ENCODE data around the gene ZBTB7C.

The ZBTB7C gene

DNA sequence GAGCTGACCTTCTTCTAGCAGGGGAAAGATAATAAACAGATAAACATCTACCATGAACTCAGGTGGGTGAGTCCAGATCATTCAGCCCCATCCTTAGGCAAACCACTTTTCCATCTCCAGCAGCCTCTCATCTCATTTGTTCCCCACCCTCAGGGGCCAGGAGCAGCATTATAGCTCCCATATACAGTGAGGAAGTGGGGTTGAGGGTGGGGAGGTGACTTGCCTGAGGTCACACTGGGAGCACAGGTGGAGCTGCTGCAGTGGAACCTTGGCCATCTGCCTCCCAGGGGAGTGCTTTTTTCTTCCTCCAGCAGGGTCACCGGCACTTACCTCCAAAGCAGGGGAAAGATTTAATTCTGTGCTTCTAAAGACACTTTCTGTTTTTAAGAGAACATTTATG, 266.2 kb downstream of the ZBTB7C start:
- Mint-ChIP-seq H3K27ac (no peak overlapping the region), H3K4me3 (no peak overlapping the region), H3K27me3 (peaks cover 19% of the 10 kb centered on the region), H3K9me3 (ENCODE audit: low read depth) (no peaks in the 10 kb centered on the region), H3K4me1 (ENCODE audit: low read depth) (no peaks in the 10 kb centered on the region), H3K36me3 (no peaks in the 10 kb centered on the region)

DNA sequence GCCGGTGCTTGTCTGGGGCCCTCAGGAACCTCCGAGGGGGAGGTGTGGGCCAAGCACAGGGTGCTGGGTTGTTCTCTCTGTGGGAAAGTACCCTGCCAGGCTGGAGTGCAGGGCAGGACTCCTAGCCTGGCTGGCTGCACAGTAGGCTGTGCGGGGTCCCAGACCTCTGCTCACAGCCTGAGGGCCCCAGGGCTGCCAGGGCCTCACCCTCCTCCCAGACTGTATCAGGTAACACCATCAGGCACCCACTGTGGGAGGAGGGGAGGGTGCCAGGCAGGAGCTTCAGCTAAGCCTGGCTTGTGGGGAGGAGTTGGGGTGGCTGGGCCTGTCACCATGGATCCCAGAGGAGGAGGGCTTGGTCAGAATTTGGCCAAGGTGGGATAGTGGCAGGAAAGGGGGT, 266.8 kb downstream of the ZBTB7C start:
- no peak overlapping the region for H3K4me3 Mint-ChIP-seq

DNA sequence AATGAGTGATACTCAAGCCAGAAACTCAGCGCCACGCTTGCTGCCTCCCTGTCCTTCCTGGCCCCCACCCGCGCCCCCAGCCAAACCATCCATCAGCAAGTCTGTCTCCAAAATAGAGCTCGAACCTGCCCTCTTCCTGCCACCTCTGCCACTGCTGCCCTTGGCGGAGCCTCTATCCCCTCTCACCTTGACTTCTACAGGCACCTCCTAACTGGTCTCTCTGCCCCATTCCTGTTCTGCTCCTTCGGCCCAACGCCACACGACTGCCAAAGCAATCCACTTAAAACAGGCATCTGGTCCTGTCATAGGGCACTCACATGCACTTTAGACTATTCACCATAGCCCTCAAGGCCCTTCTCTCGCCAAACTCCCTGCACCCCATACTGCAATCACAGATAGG, 268.5 kb downstream of the ZBTB7C start:
- no peaks in the 10 kb centered on the region for H3K36me3 Mint-ChIP-seq
- no peak overlapping the region for H3K4me3 Mint-ChIP-seq
- H3K27me3 Mint-ChIP-seq: peaks cover 29% of the 10 kb centered on the region
- H3K27ac Mint-ChIP-seq: no peak overlapping the region
- H3K9me3 Mint-ChIP-seq (ENCODE audit: low read depth): no peaks in the 10 kb centered on the region
- H3K4me1 Mint-ChIP-seq (ENCODE audit: low read depth): peaks cover 9% of the 10 kb centered on the region

More for the DNA sequence above, 266.8 kb downstream of the ZBTB7C start:
- Mint-ChIP-seq H3K27ac (no peak overlapping the region), H3K36me3 (no peaks in the 10 kb centered on the region), H3K27me3 (peaks cover 25% of the 10 kb centered on the region), H3K4me1 (ENCODE audit: low read depth) (peaks cover 5% of the 10 kb centered on the region), H3K9me3 (ENCODE audit: low read depth) (no peaks in the 10 kb centered on the region)

DNA sequence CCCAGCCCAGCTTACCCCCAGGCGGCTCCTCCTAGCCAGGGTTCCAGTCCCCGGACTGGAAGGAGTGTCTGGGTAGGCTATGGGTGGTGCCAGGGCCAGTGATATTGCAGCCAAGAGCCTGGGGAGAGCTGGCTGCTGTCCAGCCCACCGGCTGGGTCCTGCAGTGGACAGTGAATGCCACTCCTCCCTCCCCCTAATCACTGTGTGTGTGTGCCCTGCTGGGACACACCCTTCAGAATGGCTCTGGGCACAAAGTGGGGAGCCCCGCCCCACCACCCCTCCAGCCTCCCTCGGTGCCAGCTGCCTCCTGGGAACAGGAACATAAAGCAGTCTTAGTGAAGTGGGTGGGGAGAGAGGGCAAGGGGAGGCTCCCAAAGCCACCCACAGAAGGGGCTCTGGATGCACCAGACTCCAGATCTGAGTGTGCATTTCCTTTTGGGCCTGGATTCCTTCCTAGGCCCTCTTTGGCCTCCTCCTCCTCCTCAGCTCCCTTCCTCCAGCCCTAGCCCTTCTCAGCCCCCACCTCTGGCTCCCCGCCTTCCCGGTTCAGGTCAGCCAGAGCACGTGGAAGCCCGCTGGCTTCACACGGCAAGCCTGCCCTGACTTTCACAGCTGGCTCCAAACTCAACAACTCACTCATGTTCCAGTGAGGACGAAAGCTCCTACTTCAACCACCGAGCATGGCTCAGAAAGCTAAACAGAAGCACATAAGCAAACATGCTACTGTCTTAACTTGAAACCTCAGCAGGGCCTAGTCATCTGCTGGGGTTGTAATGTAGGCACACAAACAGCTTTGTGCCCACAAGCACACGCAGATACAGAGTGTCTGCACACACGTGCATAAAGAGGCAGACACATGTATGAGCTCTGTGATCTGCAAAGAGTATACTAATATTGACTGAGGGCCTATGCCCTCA, 269.5 kb downstream of the ZBTB7C start:
- Mint-ChIP-seq H3K9me3 (ENCODE audit: low read depth) (no peaks in the 10 kb centered on the region), H3K4me1 (ENCODE audit: low read depth) (peaks cover 11% of the 10 kb centered on the region), H3K27ac (no peak overlapping the region), H3K27me3 (peaks cover 35% of the 10 kb centered on the region), H3K4me3 (no peak overlapping the region), H3K36me3 (no peaks in the 10 kb centered on the region)

DNA sequence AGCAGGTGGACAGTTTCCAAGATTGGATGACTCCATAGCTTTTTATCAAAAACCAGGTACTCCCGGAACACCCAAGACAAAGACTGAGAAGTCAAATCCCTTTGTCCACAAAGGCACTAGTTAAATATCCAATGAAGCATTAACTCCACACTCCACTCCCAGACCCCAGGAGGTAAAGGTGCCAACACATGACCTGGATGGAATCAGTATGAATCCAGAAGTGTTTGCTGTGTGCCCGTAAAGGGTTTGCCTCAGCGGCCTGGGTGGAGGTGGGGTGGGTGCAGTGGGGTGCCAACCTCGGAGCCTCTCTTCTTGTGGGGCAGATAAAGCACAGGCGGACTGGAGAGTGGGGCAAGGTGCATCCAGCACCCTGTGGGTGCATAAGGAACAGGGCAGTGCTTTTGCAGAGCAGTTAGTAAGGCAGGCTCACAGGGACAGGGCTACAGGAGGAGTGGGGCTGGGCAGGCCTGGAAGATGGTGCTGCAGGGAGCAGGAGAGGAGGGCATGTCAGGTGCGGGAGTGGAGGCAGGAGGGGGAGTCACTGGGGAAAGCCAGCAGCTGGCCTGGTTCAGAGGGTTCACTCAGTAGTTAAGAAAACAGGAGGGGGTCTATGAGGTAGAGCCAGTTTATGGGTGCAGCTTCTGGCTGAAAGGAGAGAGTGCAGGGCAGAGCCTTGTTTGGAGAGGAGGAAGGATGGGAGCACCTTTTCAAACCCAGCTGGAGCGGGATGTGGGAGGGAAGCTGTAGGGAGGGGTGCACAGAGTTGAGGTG, 270.3 kb downstream of the ZBTB7C start:
- H3K4me3 Mint-ChIP-seq: no peak overlapping the region
- H3K27me3 Mint-ChIP-seq: peaks cover 35% of the 10 kb centered on the region
- H3K9me3 Mint-ChIP-seq (ENCODE audit: low read depth): no peaks in the 10 kb centered on the region
- H3K36me3 Mint-ChIP-seq: no peaks in the 10 kb centered on the region
- H3K27ac Mint-ChIP-seq: no peak overlapping the region
- H3K4me1 Mint-ChIP-seq (ENCODE audit: low read depth): peaks cover 12% of the 10 kb centered on the region

DNA sequence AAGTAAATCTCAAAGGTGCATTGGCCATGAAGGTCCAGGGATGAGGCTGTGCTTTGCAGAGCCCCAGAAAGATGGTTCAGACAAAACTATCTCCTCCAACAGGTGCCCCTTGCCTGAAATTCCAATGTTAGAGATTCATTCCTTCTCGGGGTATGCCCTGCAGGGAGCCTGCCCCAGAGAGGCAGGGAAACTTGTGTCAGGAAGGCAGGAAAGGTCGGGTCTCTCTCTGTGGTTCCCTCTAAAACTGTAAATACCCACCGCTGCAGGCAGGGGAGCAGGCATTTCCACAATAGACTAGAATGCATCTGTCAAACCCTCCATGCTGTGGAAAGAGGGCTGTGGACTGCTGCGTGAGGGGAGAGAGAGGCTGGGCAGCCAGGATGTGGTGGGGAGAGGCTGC, 271.0 kb downstream of the ZBTB7C start:
- Mint-ChIP-seq H3K4me1 (ENCODE audit: low read depth) (peaks cover 12% of the 10 kb centered on the region), H3K36me3 (no peaks in the 10 kb centered on the region), H3K27me3 (peaks cover 36% of the 10 kb centered on the region), H3K4me3 (no peak overlapping the region), H3K27ac (no peak overlapping the region), H3K9me3 (ENCODE audit: low read depth) (no peaks in the 10 kb centered on the region)

DNA sequence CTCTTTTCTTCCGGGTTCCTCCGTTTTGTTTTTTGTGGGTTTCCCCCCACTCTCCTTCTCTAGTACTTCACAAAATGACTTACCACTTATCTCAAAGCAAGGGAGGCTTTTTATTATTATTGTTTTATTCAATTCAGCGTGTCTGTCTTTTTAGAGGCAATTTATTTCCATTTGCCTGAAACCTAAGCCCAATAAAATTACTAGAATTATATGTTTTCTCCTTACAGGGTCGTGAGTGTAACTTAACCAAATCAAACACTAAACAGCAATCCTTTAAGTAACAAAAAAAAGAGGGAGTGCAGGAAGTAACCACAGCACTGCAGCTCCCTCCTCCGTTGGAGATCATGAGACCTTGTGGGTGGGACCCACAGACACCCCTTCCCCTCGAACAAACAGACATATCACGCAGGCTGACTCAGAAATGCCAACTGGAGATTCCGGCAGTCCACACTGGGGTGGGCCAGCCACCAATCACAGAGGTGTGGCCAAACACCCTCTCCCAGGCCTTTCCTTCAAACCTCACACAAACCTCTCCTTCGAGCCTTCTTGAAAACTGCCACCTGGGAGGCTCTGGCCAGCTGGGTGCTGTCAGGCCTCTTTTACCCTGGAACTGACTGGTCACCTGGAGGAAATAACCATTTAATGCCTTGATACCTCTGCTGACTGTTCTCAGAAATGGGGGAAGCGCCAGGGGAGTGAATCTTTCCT, 271.7 kb downstream of the ZBTB7C start:
- H3K36me3 Mint-ChIP-seq: no peaks in the 10 kb centered on the region
- H3K27ac Mint-ChIP-seq: no peak overlapping the region
- H3K9me3 Mint-ChIP-seq (ENCODE audit: low read depth): no peaks in the 10 kb centered on the region
- peak overlapping the region; percentile 52 for H3K4me3 Mint-ChIP-seq
- peaks cover 35% of the 10 kb centered on the region for H3K27me3 Mint-ChIP-seq
- H3K4me1 Mint-ChIP-seq (ENCODE audit: low read depth): peaks cover 12% of the 10 kb centered on the region

DNA sequence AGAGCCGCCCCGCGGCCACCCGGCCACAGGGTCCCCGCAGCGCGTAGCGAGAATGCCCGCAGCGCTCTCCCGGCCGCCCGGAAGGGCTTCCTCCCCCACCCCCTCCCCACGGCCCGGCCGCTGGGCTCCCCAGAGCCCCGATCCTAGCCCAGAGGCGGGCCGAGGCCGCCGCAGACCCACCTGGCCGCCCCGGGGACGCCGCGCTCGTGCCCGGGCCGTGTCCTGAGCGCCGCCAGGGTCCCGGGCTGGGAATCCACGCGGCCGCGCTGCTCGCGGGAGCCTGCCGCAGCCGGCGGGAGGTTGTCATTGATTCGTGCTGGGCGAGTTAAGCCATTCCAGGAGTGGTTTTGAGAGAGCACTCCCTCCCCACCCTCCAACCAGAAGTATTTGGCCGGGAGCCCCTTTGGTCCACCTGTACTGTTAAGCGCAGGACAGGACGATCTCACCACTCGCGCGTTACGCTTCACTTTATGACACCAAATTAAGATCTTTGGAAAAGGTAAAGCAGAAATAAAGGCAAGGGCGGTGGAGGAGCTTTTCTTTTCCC, 272.3 kb downstream of the ZBTB7C start:
- Mint-ChIP-seq H3K4me1 (ENCODE audit: low read depth) (peaks cover 12% of the 10 kb centered on the region), H3K4me3 (peak overlapping the region; percentile 52), H3K27me3 (peaks cover 35% of the 10 kb centered on the region), H3K9me3 (ENCODE audit: low read depth) (no peaks in the 10 kb centered on the region), H3K36me3 (no peaks in the 10 kb centered on the region), H3K27ac (no peak overlapping the region)

DNA sequence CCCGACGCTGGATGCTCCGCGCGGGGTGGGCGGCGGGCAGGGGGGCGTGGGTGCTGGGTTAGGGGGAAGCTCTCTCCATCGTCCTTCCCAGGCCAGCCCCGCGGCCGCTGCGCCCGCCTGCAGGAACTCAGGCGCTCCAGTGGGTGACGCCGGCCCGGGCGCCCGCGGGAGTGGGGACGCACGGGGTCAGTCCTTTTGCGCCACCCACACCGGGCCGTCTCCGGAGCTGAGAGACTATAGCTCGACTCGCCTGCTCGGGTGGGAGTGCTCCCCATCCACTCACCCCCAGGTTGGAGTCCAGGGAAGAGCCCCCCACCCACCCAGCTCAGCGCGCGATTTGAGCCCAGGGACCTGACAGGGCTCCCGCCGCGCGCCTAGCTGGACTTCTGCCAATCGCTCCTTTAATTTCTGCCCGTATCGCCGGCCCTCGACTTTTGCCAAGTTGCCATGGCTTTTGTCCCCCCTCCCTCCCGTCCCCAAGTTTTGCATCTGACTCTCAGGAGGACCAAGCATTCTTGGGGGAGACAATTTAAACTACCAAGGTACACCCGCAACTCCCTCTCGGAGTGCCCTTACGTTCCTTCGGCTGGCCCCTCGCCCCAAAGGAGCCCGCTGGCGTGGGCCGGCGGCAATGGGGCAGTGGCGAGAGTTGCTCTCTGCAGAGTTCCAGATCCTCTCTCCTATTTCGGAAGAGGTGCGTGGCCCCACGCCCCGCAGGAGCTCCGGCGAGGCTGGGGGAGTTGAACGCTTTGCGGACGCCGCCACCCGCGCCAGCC, 272.9 kb downstream of the ZBTB7C start:
- H3K27me3 Mint-ChIP-seq: peaks cover 34% of the 10 kb centered on the region

DNA sequence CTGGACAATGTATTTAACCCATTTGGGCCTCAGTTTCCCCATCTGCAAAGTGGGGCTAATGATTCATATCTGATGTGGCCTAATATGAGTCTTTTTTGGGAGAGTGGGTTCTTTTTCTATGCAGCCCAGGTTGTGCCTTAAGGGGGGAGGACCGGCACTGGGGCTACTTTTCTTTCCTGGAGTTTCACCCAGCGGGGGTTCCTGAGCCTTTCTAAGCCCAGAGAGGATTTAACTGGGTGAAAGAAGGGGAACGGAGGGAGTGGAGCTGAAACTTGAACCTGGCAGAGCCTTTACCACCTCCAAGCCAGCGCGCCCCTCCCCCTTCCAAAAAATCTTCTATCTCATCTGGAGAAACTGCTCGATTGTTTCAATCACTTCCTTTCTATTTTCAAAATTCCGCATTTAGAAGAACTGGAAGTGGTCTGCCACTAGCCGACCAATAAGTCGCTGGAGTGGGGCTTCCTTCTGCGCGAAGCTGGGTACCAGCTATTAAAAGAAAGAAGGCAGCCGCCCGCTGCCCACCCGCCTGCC, 273.7 kb downstream of the ZBTB7C start:
- Mint-ChIP-seq H3K36me3 (no peaks in the 10 kb centered on the region), H3K27me3 (peaks cover 33% of the 10 kb centered on the region), H3K4me3 (peak overlapping the region; percentile 30), H3K4me1 (ENCODE audit: low read depth) (peaks cover 12% of the 10 kb centered on the region), H3K9me3 (ENCODE audit: low read depth) (no peaks in the 10 kb centered on the region), H3K27ac (no peak overlapping the region)

More for the DNA sequence above, 272.9 kb downstream of the ZBTB7C start:
- Mint-ChIP-seq H3K36me3 (no peaks in the 10 kb centered on the region), H3K4me3 (no peak overlapping the region), H3K9me3 (ENCODE audit: low read depth) (no peaks in the 10 kb centered on the region), H3K27ac (no peak overlapping the region), H3K4me1 (ENCODE audit: low read depth) (peaks cover 12% of the 10 kb centered on the region)

DNA sequence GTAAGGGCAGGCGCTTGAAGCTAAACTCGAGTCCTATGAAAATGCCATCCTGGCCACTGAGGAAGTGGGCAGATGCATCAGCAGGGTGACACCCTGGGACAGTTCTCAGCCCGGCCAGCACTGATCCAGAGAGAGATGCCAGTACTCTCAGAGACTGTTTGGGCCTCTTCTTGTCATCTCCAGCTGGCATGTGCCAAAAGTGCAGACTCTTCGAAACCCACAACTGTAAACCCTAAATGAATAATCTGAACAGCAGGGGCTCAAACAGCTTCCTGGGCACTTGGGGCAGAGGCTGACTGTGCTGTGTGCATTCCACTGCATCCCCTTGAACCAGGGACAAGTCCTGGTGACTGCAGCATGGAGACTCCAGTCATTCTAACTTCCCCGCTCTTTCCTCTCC, 274.6 kb downstream of the ZBTB7C start:
- H3K27me3 Mint-ChIP-seq: peaks cover 31% of the 10 kb centered on the region
- H3K4me1 Mint-ChIP-seq (ENCODE audit: low read depth): peaks cover 12% of the 10 kb centered on the region
- H3K27ac Mint-ChIP-seq: no peak overlapping the region
- H3K36me3 Mint-ChIP-seq: no peaks in the 10 kb centered on the region
- H3K4me3 Mint-ChIP-seq: no peak overlapping the region
- no peaks in the 10 kb centered on the region for H3K9me3 Mint-ChIP-seq (ENCODE audit: low read depth)

DNA sequence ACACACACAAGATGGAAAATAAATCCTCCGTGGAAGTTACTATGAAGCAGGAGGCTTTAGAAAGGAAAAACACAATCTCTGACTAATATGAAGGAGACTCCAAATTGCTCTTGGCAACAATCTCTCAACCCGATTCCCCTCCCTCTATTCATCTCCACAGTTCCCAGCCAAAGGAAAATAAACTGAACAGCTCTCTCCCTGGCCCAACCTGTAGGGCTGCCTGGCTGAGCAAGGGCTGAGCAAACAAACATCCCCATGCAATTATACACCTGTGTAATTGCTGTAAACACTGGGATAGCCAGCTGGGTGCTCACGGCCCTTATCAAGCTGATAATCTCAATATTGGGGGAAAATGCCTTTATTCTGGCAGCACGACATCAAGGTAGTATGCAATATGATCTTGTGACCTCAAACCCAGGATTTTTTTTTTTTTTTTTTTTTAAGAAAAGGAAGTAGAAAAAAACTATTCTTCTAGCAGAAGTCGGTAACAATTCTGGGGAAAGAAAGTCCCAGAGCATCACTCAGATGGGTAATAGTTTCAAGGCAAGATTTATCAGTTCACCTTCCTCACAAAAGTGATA, 275.4 kb downstream of the ZBTB7C start:
- no peaks in the 10 kb centered on the region for H3K9me3 Mint-ChIP-seq (ENCODE audit: low read depth)
- no peak overlapping the region for H3K27ac Mint-ChIP-seq
- H3K36me3 Mint-ChIP-seq: no peaks in the 10 kb centered on the region
- peaks cover 12% of the 10 kb centered on the region for H3K4me1 Mint-ChIP-seq (ENCODE audit: low read depth)
- H3K4me3 Mint-ChIP-seq: no peak overlapping the region
- H3K27me3 Mint-ChIP-seq: peaks cover 30% of the 10 kb centered on the region

DNA sequence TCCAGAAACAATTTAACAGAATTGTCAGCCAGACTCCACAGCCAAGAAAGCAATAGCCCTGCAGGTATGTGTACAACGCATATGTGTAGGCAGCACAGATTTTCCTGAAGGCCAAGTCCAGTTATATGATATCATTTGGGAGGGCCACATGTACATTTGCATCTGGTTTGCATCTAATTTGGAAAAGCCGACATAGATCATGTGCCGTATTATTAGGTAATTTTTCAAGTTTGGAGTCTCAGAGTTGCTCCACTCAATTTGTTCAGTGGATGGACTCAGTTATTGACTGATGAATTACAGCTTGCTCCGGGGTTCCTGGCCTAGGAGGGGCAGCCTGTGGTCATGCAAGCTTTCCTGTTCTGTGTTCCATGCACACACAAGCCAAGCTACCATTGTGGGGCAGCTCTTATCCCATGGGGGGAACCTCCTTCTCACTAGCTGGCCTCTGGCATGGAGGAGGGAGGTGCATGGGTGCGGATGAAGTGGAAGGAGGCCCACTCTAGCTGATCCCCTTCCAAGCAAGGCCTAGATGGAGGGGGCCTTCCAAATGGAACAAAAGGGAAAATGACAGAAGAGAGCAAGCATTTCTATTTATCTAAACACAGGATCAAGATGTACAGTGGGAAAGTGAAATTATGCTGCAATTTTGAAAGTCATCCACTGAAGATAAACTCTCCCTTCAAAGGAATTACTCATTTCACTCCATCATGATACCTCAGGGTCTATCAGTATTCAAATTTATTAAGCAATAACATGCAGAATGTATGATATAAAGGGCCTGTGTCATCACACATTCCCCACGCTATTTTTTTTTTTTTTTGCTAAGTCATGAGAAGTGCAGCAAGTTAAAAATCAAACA, 276.2 kb downstream of the ZBTB7C start:
- Mint-ChIP-seq H3K4me3 (no peak overlapping the region), H3K27ac (no peak overlapping the region), H3K36me3 (no peaks in the 10 kb centered on the region), H3K27me3 (peaks cover 31% of the 10 kb centered on the region), H3K9me3 (ENCODE audit: low read depth) (no peaks in the 10 kb centered on the region), H3K4me1 (ENCODE audit: low read depth) (peaks cover 12% of the 10 kb centered on the region)

Measured in activated naive CD8-positive, alpha-beta T cell (primary cell).